ENCODE measurements around the gene FRMD8.

Gene FRMD8

GRCh38 chr11:65417702-65418430 is 31.4 kb downstream of the FRMD8 start:
- Histone ChIP-seq H3K4me1 (ENCODE audit: control insufficient read depth in 1 of 2, insufficient read depth in 1 of 2, low read depth in 1 of 2, low read length in 1 of 2) (peaks cover 38 to 63% of the 10 kb centered on the region in 2 experiments), H3K36me3 (peaks cover 16% of the 10 kb centered on the region), H3K27ac (peak overlapping the region; percentile 97), H3K27me3 (no peaks in the 10 kb centered on the region), H3K9me3 (no peaks in the 10 kb centered on the region), H3K4me3 (ENCODE audit: low read depth in 1 of 2, low read length in 1 of 2) (peak overlapping the region; percentile 93 to 95)
- no peak for TF ChIP-seq CTCF (IDR thresholded peaks at IDR 0.05)

DNA sequence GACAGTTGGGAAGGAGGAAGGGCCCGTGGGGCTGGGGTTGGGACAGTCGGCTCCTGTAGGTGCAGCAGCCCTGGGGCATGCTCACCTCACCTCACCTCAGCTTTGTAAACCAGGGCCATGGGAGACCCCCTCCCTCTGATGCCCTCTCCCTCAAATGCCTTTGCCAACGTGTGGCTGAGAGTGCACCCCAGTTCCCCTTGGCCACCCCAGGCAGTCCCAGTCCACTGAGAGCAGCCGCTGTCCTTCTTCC is 31.9 kb downstream of the FRMD8 start:
- Histone ChIP-seq H3K27ac (peak overlapping the region; percentile 97), H3K9me3 (no peaks in the 10 kb centered on the region), H3K4me3 (ENCODE audit: low read depth in 1 of 2, low read length in 1 of 2) (peak overlapping the region; percentile 93 to 95), H3K27me3 (no peaks in the 10 kb centered on the region), H3K36me3 (peaks cover 11% of the 10 kb centered on the region), H3K4me1 (ENCODE audit: control insufficient read depth in 1 of 2, insufficient read depth in 1 of 2, low read depth in 1 of 2, low read length in 1 of 2) (peaks cover 38 to 63% of the 10 kb centered on the region in 2 experiments)
- no peak for TF ChIP-seq CTCF (IDR thresholded peaks at IDR 0.05)

DNA sequence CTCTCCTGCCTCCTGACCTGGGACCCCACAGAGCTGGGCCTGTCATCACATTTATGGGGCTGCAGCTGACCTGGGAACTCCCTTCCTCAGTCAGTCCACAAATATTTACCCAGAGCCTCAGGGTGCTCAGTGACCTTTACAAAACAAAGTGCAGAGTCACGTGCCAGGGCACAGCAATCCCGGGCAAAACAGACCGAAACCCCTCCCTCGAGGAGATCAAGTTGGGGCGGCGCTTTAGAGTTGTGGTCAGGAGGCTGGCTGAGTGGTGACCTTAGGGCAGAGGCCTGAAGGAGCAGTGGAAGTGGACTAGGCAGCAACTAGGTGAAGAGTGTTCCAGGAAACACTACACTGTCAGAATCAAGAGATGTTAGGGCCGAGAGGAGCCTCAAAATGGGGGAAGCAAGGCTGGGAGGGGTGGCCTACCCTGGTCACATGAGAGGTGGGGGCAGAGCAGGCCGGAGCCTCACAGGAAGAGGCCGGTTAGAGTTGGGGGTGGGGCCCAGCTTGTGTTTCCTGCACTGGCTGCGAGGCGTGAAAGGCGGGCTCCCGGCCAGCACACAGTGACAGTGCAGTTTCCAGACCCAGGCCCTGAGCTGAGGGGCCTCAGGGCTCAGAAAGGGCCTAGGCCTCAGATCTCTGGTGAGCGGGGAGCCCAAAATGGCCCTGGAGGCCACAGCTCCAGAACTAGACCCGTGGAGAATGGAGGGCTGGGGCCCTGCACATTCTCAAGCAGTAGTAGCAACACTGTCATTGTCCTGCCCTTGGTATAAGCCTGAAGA is 32.4 kb downstream of the FRMD8 start:
- Histone ChIP-seq H3K27ac (peak overlapping the region; percentile 97), H3K9me3 (no peaks in the 10 kb centered on the region), H3K36me3 (peaks cover 11% of the 10 kb centered on the region), H3K4me1 (ENCODE audit: control insufficient read depth in 1 of 2, insufficient read depth in 1 of 2, low read depth in 1 of 2, low read length in 1 of 2) (peaks cover 38 to 63% of the 10 kb centered on the region in 2 experiments), H3K27me3 (no peaks in the 10 kb centered on the region), H3K4me3 (ENCODE audit: low read depth in 1 of 2, low read length in 1 of 2) (peak overlapping the region; percentile 93 to 95)
- peak; percentile 36 for TF ChIP-seq CTCF (IDR thresholded peaks at IDR 0.05)

DNA sequence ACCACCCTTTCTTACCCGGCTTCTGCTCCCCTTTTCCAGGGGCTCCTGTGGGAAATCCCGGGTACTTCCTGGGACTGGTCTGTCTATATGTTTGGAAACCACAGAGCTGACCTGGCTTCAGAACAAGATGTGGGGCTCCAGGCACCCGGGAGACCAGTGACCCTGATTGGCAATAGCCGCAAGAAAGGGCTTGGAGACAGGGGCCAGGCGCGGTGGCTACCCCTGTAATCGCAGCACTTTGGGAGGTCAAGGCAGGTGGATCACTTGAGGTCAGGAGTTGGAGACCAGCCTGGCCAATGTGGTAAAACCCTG is 33.0 kb downstream of the FRMD8 start:
- no peak for TF ChIP-seq CTCF (IDR thresholded peaks at IDR 0.05)
- Histone ChIP-seq H3K27ac (peak overlapping the region; percentile 97), H3K4me3 (ENCODE audit: low read depth in 1 of 2, low read length in 1 of 2) (peak overlapping the region; percentile 93 to 95), H3K9me3 (no peaks in the 10 kb centered on the region), H3K4me1 (ENCODE audit: control insufficient read depth in 1 of 2, insufficient read depth in 1 of 2, low read depth in 1 of 2, low read length in 1 of 2) (peaks cover 38 to 63% of the 10 kb centered on the region in 2 experiments), H3K27me3 (no peaks in the 10 kb centered on the region), H3K36me3 (peaks cover 13% of the 10 kb centered on the region)

DNA sequence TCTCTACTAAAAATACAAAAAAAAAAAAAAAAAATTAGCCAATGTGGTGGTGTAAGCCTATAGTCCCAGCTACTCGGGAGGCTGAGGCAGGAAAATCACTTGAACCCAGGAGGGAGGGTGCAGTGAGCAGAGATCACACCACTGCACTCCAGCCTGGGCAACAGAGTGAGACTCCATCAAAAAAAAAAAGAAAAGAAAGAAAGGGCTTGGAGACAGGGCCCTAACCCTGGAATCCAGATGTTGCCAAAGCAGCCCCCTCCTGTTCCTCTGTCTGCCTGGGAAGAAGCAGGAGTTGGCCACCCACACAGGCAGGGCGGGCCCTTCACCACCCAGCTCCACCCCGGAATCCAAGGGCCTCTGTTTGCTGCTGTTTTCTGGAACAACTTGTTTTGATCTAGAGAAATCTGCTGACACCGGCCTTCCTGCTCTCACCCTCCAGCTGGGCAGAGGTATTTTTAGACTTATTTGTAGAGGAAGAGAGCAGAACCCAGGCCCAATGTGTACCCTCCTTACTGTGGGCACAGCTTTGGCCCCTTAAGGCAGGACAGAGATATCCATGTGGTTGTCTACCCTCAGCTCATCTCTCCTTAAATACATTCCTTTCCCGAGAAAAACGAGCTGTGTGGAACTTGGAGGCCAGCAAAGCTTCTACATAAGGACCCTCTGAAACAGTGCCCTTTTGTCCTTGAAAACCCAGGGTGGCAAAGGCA is 33.5 kb downstream of the FRMD8 start:
- Histone ChIP-seq H3K36me3 (peaks cover 13% of the 10 kb centered on the region), H3K4me3 (ENCODE audit: low read depth in 1 of 2, low read length in 1 of 2) (peak overlapping the region; percentile 93 to 95), H3K4me1 (ENCODE audit: control insufficient read depth in 1 of 2, insufficient read depth in 1 of 2, low read depth in 1 of 2, low read length in 1 of 2) (peaks cover 38 to 63% of the 10 kb centered on the region in 2 experiments), H3K9me3 (no peaks in the 10 kb centered on the region), H3K27me3 (no peaks in the 10 kb centered on the region), H3K27ac (peak overlapping the region; percentile 97)
- peak; percentile 25 for TF ChIP-seq CTCF (IDR thresholded peaks at IDR 0.05)
